GM18951 (cell line): Measurements from ENCODE around the gene ZNF800.

ENCODE experiments used
- POLR2A ChIP-seq: IDR thresholded peaks from 4 replicates; pipeline ENCODE4 v1.6.1; 2011; ENCODE audit warnings: mild to moderate bottlenecking; ENCODE audit not compliant: insufficient read length, insufficient read depth; ENCODE audit errors: extremely low read depth
- in situ Hi-C: fragments of 300-500 bp; cut with MboI; formaldehyde crosslinking; loops from one replicate; pipeline ENCODE4 v1.12.0; 2022; ENCODE audit warnings: low sequenced_read_pairs, mixed read lengths, inconsistent platforms; ENCODE audit not compliant: unreplicated experiment

The ZNF800 gene

GRCh38 chr7:127379642-127380041 lies 12.9 kb downstream of the ZNF800 start:
- in situ Hi-C loops, result no loop called here
- no peak for TF ChIP-seq POLR2A

GRCh38 chr7:127378537-127378936 lies 14.0 kb downstream of the ZNF800 start:
- in situ Hi-C loops, result no loop called here
- no peak for TF ChIP-seq POLR2A

- TF ChIP-seq POLR2A, result no peak
- in situ Hi-C loops, result no loop called here
Observed at GRCh38 chr7:127377425-127377824, 15.1 kb downstream of the ZNF800 start.

GRCh38 chr7:127375631-127376030 lies 16.9 kb downstream of the ZNF800 start:
- TF ChIP-seq POLR2A, result no peak
- in situ Hi-C loops, result no loop called here

- TF ChIP-seq POLR2A, result no peak
- in situ Hi-C loops, result no loop called here
Observed at GRCh38 chr7:127367679-127368078, 24.8 kb downstream of the ZNF800 start.

GRCh38 chr7:127366680-127367079 lies 25.8 kb downstream of the ZNF800 start:
- in situ Hi-C loops, result no loop called here
- TF ChIP-seq POLR2A, result no peak

GRCh38 chr7:127365957-127366315 lies 26.6 kb downstream of the ZNF800 start:
- in situ Hi-C loops, result no loop called here
- TF ChIP-seq POLR2A, result no peak

- TF ChIP-seq POLR2A, result no peak
- in situ Hi-C loops, result no loop called here
Observed at GRCh38 chr7:127365164-127365956, 27.1 kb downstream of the ZNF800 start.

GRCh38 chr7:127362364-127363027 lies 30.0 kb downstream of the ZNF800 start:
- no peak for TF ChIP-seq POLR2A
- in situ Hi-C loops, result no loop called here

- in situ Hi-C loops, result no loop called here
- TF ChIP-seq POLR2A, result no peak
Observed at GRCh38 chr7:127361736-127362135, 30.8 kb downstream of the ZNF800 start.

GRCh38 chr7:127359011-127359410 lies 33.5 kb downstream of the ZNF800 start:
- TF ChIP-seq POLR2A, result no peak

GRCh38 chr7:127353897-127354296 lies 38.6 kb downstream of the ZNF800 start:
- no peak for TF ChIP-seq POLR2A
- in situ Hi-C loops, result no loop called here

More at GRCh38 chr7:127359011-127359410, 33.5 kb downstream of the ZNF800 start:
- in situ Hi-C loops, result no loop called here

- in situ Hi-C loops, result no loop called here
Observed at GRCh38 chr7:127350586-127350985, 41.9 kb downstream of the ZNF800 start.

GRCh38 chr7:127349881-127350280 lies 42.6 kb downstream of the ZNF800 start:
- no peak for TF ChIP-seq POLR2A
- in situ Hi-C loops, result no loop called here

More at GRCh38 chr7:127350586-127350985, 41.9 kb downstream of the ZNF800 start:
- TF ChIP-seq POLR2A, result no peak
